K562 (cell line): Measurements from ENCODE around the gene FAM177B. TPM values are rescaled to one million over a fixed set of nuclear protein-coding genes. Genes with fewer than 3 reads are reported as not detected.

ENCODE experiments used
- ATAC-seq: fragments of 200-7000 bp; cut with Tn5 transposase; 3 replicates; pipeline ENCODE4 v1.9.1; 2020; ENCODE audit warnings: moderate library complexity
- BruUV-seq: library from RNA; stranded (reverse); fragments of 400-500 nt; replicated peaks from 2 replicates; lab custom pipeline; 2021; lab: Mats Ljungman, UMichigan
- CTCF ChIA-PET: fragments of 300-600 bp; formaldehyde crosslinking; extraction: SDS; loops from one replicate; lab custom pipeline; 2021; ENCODE audit warnings: low intra/inter-chr PET ratio; lab: Yijun Ruan, JAX
- POLR2A ChIA-PET: fragments of 300-600, 350-650 bp; sonication (Branson Sonifier 250); formaldehyde crosslinking; extraction: SDS; loops from one replicate; lab custom pipeline; 2021; ENCODE audit warnings: antibody characterized with exemption, inconsistent platforms; lab: Yijun Ruan, JAX
- DNase-seq, 4 experiments: peaks; one replicate each; pipeline versions ENCODE4 v3.0.0 to v3.0.0-alpha.2; 2011 to 2018; ENCODE audit warnings: low spot score in 3 of 4, mixed read lengths in 3 of 4; ENCODE audit errors: extremely low read depth in 1 of 4
- FAIRE-seq: peaks from 2 replicates; lab custom pipeline; 2011; peaks lifted over from hg19 to GRCh38; lab: Jason Lieb, UNC
- H2AFZ ChIP-seq: 2 replicates; pipeline ENCODE4 v1.6.0; 2011; ENCODE audit warnings: low read depth, low read length, control low read depth, inconsistent platforms
- H3K27ac ChIP-seq: fragments of 200-600 bp; 3 replicates; pipeline ENCODE4 v1.8.0; 2011; ENCODE audit warnings: low read depth, mild to moderate bottlenecking, control low read depth, inconsistent platforms, low read length, moderate library complexity, mixed read lengths; ENCODE audit errors: extremely low read depth
- H3K27me3 ChIP-seq, 2 experiments: fragments of 300-600 bp in 1 of 2; 2 replicates in 1 of 2; 3 replicates in 1 of 2; pipeline versions ENCODE4 v1.6.0 to v1.8.0; 2011; ENCODE audit warnings: inconsistent platforms in 2 of 2, low read length in 2 of 2, mild to moderate bottlenecking in 1 of 2, mixed read lengths in 1 of 2, moderate library complexity in 1 of 2; ENCODE audit not compliant: control insufficient read depth in 2 of 2, insufficient read depth in 2 of 2
- H3K36me3 ChIP-seq: fragments of 300-600 bp; 3 replicates; pipeline ENCODE4 v1.8.0; 2011; ENCODE audit warnings: mild to moderate bottlenecking, low read length, inconsistent platforms; ENCODE audit not compliant: control insufficient read depth, insufficient read depth
- H3K4me1 ChIP-seq, 2 experiments: fragments of 200-600 bp in 1 of 2; replicated peaks in 1 of 2; 2 replicates in 1 of 2; 3 replicates in 1 of 2; pipeline versions ENCODE4 v1.5.1 to v1.8.0; 2011; ENCODE audit warnings: inconsistent platforms in 2 of 2, low read length in 2 of 2, mild to moderate bottlenecking in 1 of 2, mixed read lengths in 1 of 2, moderate library complexity in 1 of 2; ENCODE audit not compliant: control insufficient read depth in 2 of 2, insufficient read depth in 2 of 2
- H3K4me2 ChIP-seq: 2 replicates; pipeline ENCODE4 v1.6.1; 2011; ENCODE audit warnings: low read length, control low read depth, inconsistent platforms, mixed read lengths; ENCODE audit not compliant: insufficient read depth
- H3K4me3 ChIP-seq: fragments of 200-600 bp; sonication (generic), shearing (Covaris generic); 2 replicates; pipeline ENCODE4 v1.5.1; 2016; ENCODE audit warnings: control low read depth, inconsistent platforms
- H3K79me2 ChIP-seq: fragments of 200-600 bp; 3 replicates; pipeline ENCODE4 v1.8.0; 2011; ENCODE audit warnings: low read length, inconsistent platforms; ENCODE audit not compliant: control insufficient read depth, insufficient read depth
- H3K9ac ChIP-seq, 2 experiments: 2 replicates each; pipeline versions ENCODE4 v1.6.0 to v1.6.1; 2011; ENCODE audit warnings: low read depth in 2 of 2, low read length in 2 of 2, control low read depth in 1 of 2, inconsistent platforms in 1 of 2, mild to moderate bottlenecking in 1 of 2, mixed read lengths in 1 of 2; ENCODE audit not compliant: insufficient read depth in 1 of 2
- H3K9me1 ChIP-seq: one replicate; pipeline ENCODE4 v1.6.0; 2011; ENCODE audit warnings: inconsistent platforms, mild to moderate bottlenecking, low read length, moderate library complexity; ENCODE audit not compliant: control insufficient read depth, insufficient read depth
- H3K9me3 ChIP-seq: replicated peaks from 2 replicates; pipeline ENCODE4 v1.5.1; 2011; ENCODE audit warnings: low read depth, low read length, inconsistent platforms; ENCODE audit not compliant: control insufficient read depth, insufficient read depth
- H4K20me1 ChIP-seq: replicated peaks from 2 replicates; pipeline ENCODE4 v1.6.1; 2011; ENCODE audit warnings: low read length, inconsistent platforms, mixed read lengths; ENCODE audit not compliant: control insufficient read depth, insufficient read depth
- ARID2 ChIP-seq: fragments of 450-650 bp; IDR thresholded peaks from 2 replicates; pipeline ENCODE4 v1.6.1; 2017; ENCODE audit warnings: antibody characterized with exemption, mild to moderate bottlenecking
- CBX3 ChIP-seq, 2 experiments: IDR thresholded peaks; 1 replicate in 1 of 2; 2 replicates in 1 of 2; pipeline ENCODE4 v1.6.1; 2012; ENCODE audit warnings: inconsistent platforms in 2 of 2, low read length in 2 of 2, borderline replicate concordance in 1 of 2, control low read depth in 1 of 2
- HDAC1 ChIP-seq, 2 experiments: fragments of 450-650 bp; IDR thresholded peaks; 2 replicates each; pipeline ENCODE4 v1.6.1; 2016 to 2017; ENCODE audit warnings: inconsistent platforms in 1 of 2, mild to moderate bottlenecking in 1 of 2, moderate library complexity in 1 of 2
- MTA3 ChIP-seq: fragments of 450-650 bp; formaldehyde crosslinking; IDR thresholded peaks from 2 replicates; pipeline ENCODE4 v1.6.1; 2017; ENCODE audit warnings: mild to moderate bottlenecking, borderline replicate concordance
- NCOA4 ChIP-seq: fragments of 450-650 bp; IDR thresholded peaks from 2 replicates; pipeline ENCODE4 v1.6.1; 2018; ENCODE audit warnings: mild to moderate bottlenecking; ENCODE audit not compliant: partially characterized antibody
- NR1H2 ChIP-seq: sonication (generic); formaldehyde crosslinking; IDR thresholded peaks from 2 replicates; pipeline ENCODE4 v1.4.0; 2020; ENCODE audit warnings: mild to moderate bottlenecking, missing genetic modification reagents
- SMARCE1 ChIP-seq: fragments of 450-650 bp; IDR thresholded peaks from 2 replicates; pipeline ENCODE4 v1.7.1; 2016; ENCODE audit warnings: mild to moderate bottlenecking
- ZBTB33 ChIP-seq: sonication (generic); formaldehyde crosslinking; IDR thresholded peaks from 2 replicates; pipeline ENCODE4 v1.8.1; 2023; ENCODE audit warnings: mild to moderate bottlenecking, missing genetic modification reagents
- ZBTB43 ChIP-seq: sonication (generic); formaldehyde crosslinking; IDR thresholded peaks from 2 replicates; pipeline ENCODE4 v1.8.0; 2023; ENCODE audit warnings: mild to moderate bottlenecking, missing genetic modification reagents
- ZC3H8 ChIP-seq: fragments of 450-650 bp; IDR thresholded peaks from 2 replicates; pipeline ENCODE4 v1.6.1; 2017
- ZFP91 ChIP-seq: sonication (generic); formaldehyde crosslinking; IDR thresholded peaks from 2 replicates; pipeline ENCODE4 v1.8.0; 2022; ENCODE audit warnings: mild to moderate bottlenecking, missing genetic modification reagents
- ZNF668 ChIP-seq: fragments of 250-450 bp; sonication (Bioruptor Pico); IDR thresholded peaks from 2 replicates; pipeline ENCODE4 v1.8.0; 2022; ENCODE audit warnings: mild to moderate bottlenecking, inconsistent platforms
- WGBS: fragments of 100-300 bp; shearing (Covaris generic); methylation state at CpG from one replicate; pipeline ENCODE4 v1.1.6; 2016; ENCODE audit warnings: low coverage, mixed read lengths; ENCODE audit not compliant: insufficient coverage; ENCODE audit errors: missing lambda C conversion rate; 5-methylcytosine and 5-hydroxymethylcytosine counted together
- in situ Hi-C: fragments of 300-500 bp; cut with MboI; formaldehyde crosslinking; loops from 4 replicates; pipeline ENCODE4 v1.15.0; 2018; ENCODE audit warnings: inconsistent platforms, mixed read lengths
- intact Hi-C: fragments of 100-400 bp; cut with micrococcal nuclease; formaldehyde crosslinking; loops from 2 replicates; pipeline ENCODE4 v1.14.2; 2022
- polyA plus RNA-seq, 8 experiments: library from polyadenylated mRNA; depleted of rRNA in 4 of 8; stranded (reverse) in 5 of 8; unstranded in 3 of 8; fragments of >200 nt; fragmentation: Nextera tagmentation in 2 of 8; fragmentation: Illumina TruSeq in 1 of 8; extraction: Ambion mirVana in 2 of 8; extraction: Trizol in 1 of 8; gene quantifications; 2 replicates each; pipeline versions ENCODE4 v1.2.1 to v1.2.3, GENCODE V29; 2011 to 2014; ENCODE audit warnings: inconsistent platforms in 1 of 8, missing spikeins in 1 of 8
- total RNA-seq, 7 experiments: library from RNA; depleted of rRNA in 6 of 7; stranded (reverse); fragments of >200 nt in 6 of 7; fragmentation: Illumina TruSeq in 2 of 7; extraction: Trizol in 2 of 7; gene quantifications; 2 replicates each; pipeline versions ENCODE4 v1.2.1 to v1.2.3, GENCODE V29; 2011 to 2021; ENCODE audit warnings: low replicate concordance in 1 of 7

The FAM177B gene
- total and polyA plus RNA-seq, 9 of the 15 experiments (the other 6 are each of a cell fraction or from before 2014, with no cell fraction given), result not detected

GRCh38 chr1:222732216-222733159 is 4.5 kb upstream of the FAM177B start:
- no TSS peak for BruUV-seq
- WGBS, result 85% methylated on average over 3 of the region's 3 CpGs
- POLR2A ChIA-PET, result no interaction called here

More at GRCh38 chr1:222732216-222733159, 4.5 kb upstream of the FAM177B start:
- no peak overlapping the region for H3K4me3 ChIP-seq
- no peaks in the 10 kb centered on the region for H3K4me1 ChIP-seq
- H3K9ac ChIP-seq, result no peak overlapping the region
- H2AFZ ChIP-seq, result no peak overlapping the region
- H3K4me2 ChIP-seq, result no peak overlapping the region
- H4K20me1 ChIP-seq, result no peaks in the 10 kb centered on the region
- in situ Hi-C loops, result no loop called here
- H3K27me3 ChIP-seq, result no peaks in the 10 kb centered on the region
- intact Hi-C loops, result no loop called here
- no peak for DNase-seq
- H3K9me3 ChIP-seq, result no peaks in the 10 kb centered on the region
- CTCF ChIA-PET, result no interaction called here
- H3K9me1 ChIP-seq, result no peaks in the 10 kb centered on the region
- no peak overlapping the region for H3K27ac ChIP-seq
- TF ChIP-seq ZNF668 (CRISPR knock-in tag) (no peak), HDAC1 (IDR thresholded peaks at IDR 0.05) (no peak), ZBTB43 (CRISPR knock-in tag) (no peak), ARID2 (no peak), ZBTB33 (CRISPR knock-in tag) (no peak), NR1H2 (CRISPR knock-in tag) (no peak), SMARCE1 (no peak), NCOA4 (no peak), ZC3H8 (no peak), CBX3 (IDR thresholded peaks at IDR 0.05; ENCODE audit: borderline replicate concordance in 1 of 2, low read length in 2 of 2) (no peak), ZFP91 (CRISPR knock-in tag) (no peak), MTA3 (no peak)
- TF ChIP-seq, all 486 proteins: peak for 0
- ATAC-seq, result no peak
- no peaks in the 10 kb centered on the region for H3K79me2 ChIP-seq
- FAIRE-seq, result no peak
- H3K36me3 ChIP-seq, result peaks cover 68% of the 10 kb centered on the region
